Kidney tubule cell (primary cell): ENCODE results near the gene SFMBT1.
"Not testable (repeated sequence)": the region's sequence is repeated elsewhere in the genome, so short reads cannot be mapped to it uniquely, and the experiment has no call there.

ENCODE experiments used
- DNase-seq: peaks from one replicate; pipeline ENCODE4 v3.0.0-alpha.2; 2018; ENCODE audit warnings: low spot score

Gene SFMBT1

DNA sequence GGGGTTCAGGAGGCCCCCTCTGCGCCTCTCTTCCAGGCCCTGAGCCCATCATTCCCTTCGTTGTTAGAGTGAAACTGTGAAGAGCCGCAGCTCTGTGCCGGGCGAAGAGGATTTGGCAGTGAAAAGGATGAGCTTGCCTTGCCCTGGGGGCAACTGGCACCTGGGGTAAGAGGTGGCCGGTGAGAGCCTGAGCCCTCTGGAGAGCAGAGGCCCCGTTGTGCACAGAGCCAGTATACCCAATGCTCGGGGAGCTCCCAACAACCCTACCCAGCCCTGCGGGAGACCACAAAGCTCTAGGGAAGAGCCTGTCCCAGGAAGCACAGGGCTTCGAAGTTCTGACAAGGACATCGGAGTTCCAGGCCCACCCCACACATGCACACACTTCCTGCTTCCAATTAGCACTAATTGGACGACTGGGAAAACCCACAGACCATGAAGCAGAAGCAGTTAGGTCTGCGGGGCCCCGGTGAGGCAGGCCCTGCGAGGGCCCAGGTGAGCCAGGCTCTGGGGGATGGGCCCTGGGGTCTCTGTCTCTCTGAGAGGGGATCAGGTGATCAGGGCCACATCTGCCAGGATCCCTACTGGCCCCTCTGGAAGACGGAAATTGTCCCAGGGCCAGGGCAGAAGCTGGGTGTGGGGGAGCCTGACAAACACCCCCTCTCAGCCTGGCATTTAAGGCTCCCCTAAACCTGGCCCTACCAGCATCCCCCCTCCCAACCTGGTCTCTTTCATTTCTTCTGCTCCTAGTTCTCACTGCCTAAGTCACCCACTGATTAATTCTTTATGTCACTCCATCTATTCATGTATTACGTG lies 27.9 kb upstream of the SFMBT1 start:
- DNase-seq, result no peak

DNA sequence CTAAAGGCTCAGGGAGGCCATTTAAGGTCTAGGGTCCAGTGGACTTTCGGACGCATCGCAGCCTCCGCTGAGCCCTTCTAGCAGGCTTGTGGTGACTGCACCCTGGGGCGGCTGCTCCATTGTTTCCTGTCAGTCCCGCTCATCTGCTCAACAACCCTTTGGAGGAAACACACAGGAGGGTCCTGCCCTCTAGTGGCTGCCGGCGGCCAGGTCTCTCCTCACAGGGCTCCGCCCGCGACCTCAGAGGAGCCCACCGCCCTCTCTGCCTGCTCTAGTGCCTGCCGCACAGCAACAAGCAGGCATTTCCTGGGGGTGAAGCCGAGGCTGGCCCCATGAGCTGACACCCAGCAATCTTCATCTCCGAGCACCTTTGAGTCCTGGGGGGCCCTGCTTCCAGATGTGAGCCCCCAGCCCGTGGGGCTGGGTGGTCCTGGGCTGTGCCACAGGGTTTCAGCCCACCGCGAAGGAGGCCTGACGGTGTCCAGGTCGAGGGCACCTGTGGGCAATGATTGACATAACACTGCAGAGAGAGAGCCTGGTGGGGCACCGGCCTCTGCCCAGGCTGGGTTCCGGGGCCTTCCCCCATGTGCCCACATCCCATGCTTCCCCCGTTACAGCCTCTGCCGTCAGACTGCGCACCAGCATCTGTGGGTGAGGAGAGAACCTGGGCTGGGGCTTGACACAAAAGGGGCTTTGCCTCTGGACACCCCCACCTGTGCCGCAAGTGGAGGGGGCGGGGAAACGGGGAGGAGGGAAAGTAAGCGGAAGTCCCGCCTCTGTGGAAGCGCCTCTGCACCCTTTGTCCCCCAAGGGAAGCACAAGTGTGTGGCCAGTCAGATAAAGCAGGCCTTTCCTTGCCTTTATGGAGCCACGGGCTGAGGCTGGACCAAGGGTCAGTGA lies 27.0 kb upstream of the SFMBT1 start:
- DNase-seq, result peak; percentile 81

DNA sequence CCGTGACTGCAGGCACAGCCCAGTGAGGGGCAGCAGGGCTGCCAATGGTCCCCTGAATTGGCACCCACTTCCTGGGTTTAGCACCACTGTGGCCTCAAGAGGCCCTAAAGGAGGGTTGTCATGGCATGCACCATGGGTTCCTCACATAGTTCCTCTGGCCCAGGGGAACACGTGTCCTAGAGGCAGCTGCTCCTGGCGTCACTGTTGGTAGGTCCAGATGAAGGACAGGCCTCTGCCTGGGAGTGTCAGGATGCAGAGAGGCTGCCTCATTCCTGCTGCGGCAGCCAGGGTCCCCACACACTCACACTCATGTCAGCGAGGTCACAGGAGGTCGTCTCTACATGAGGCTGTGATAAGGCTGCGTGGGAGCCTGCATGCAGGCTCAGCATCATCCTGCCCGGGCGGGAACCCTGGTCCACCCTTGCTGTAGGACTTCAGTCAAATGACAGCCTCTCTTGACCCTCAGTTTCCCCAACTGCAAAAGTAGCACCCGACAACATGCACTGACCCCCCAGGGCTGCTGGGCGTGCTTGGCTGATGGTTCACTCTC lies 26.1 kb upstream of the SFMBT1 start:
- DNase-seq, result no peak

DNA sequence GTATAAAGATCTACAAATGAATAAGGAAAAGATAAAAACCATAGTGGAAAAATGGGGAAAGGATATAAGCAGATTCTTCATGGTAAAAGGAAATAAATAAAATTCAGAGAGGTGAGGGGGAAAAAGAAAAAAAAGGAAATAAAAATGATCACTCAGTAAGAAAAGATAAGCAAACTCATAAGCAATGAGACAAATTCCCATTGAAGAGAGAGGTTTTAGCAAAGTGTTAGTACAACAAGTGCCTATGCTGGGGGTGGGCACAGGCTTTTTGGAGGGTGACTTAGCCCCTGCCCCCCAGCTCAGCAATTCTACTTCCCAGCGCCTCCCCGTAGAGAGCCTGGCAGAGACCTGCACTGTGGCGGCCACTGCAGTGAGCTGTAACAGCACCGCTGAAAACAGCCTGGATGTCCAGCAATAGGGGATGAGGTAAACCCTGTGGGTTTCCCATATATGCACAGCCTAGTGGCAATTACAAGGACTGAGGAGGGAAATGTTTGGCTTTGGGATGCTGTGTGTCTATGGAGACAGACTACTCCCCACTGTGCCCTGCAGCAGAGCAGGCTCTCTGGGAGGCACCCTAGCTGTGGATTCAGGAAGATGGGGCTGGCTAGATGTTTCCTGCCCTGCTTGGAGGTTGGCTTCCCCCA lies 23.7 kb upstream of the SFMBT1 start:
- no peak for DNase-seq

DNA sequence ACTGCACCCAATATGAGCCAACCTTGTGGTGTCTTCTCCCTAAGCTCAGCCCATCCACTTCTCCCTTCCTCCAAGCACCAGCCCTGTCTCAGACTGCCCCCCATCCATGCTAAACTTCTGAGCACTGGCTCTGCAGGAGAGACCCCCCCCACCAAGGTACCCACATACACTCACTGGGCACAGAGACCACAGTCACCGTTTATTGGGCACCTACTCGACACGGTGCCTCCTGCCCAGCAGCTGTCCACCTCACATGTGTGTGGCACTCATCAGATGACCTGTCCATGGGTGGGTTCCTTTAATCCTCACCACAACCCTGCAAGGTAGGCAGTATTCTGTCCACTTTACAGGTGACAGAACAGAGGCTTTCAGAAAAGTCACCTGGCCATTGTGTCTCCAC lies 22.3 kb upstream of the SFMBT1 start:
- DNase-seq, result no peak

DNA sequence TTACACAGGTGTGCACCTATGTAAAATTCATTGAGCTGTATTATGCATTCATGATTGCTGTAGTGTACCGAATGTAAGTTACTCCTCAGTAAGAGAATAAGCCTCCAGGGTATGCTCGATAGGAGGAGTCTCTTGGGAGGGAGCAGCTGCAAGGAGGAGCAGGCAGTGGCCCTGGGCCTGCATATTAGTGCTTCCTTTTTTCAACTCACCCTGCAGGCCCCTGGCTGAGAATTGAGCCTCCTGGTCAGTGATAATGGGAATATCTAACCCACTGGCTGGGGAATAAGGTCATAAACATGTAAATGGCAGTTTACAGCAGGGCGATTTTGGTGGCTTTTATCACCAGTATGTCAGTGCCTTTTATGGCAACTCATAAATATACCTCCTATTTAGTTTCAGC lies 21.7 kb upstream of the SFMBT1 start:
- DNase-seq, result no peak

DNA sequence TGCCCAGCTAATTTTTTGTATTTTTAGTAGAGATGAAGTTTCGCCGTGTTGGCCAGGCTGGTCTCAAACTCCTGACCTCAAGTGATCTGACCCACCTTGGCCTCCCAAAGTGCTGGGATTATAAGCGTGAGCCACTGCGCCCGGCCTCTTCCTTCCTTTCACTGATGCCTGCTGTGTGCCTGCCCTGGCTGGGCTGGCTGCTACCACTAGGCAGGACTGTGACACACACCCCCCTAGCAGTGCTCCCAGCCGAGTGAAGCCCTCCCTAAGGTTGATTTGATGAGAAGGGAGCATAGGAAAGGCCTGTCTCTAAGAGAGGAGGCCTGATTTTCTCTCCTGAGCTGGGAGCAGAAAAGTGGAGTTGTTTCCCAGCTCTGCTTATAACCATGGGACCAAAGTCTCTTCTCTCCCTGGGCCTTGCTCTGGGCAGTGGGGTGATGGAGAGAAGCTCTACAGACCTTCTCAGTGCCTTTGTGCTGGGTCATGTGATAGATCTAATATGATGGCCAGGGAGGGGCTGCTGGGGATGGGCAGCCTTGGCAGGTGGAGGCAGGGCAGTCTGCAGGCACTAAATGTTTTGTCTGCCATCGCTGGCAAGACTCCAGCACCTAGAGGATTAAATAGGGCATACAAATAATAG lies 20.1 kb upstream of the SFMBT1 start:
- no peak for DNase-seq

DNA sequence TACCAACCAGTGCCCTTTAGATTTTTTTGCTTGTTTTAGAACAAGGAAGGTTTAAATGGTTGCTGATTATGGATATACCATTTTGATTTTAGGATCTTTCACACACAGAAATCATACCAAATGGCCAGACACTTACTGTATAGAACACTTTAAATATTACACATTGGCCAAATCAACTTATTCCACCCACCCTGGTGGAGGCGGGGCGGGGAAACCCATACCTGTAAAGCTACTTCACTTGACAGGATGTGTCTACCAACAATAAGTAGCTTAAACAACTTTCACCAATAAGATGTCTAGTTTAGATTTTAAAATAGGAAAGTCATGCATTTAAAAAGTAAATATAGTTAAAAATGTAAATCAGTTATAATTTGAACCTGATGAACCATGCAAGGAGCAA lies 17.0 kb upstream of the SFMBT1 start:
- no peak for DNase-seq

DNA sequence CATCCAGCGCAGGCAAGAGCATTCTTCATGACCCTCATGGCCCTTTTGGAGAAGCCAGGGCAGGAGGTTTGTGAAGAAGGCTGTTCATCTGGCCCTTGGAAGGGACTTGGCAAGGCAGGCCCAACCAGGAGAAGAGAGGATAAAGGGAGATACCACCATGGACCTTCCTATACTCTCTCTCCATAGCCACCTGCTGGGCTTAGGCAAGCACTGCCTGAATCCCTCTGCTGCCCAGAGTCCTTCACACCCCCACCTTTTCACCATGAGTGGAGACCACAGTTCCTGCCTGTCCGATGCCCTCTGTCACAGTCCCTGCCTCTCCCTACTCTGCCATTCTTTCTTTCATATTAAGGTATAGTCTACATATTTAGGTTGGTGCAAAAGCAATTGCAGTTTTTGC lies 10.6 kb upstream of the SFMBT1 start:
- peak; percentile 30 for DNase-seq

DNA sequence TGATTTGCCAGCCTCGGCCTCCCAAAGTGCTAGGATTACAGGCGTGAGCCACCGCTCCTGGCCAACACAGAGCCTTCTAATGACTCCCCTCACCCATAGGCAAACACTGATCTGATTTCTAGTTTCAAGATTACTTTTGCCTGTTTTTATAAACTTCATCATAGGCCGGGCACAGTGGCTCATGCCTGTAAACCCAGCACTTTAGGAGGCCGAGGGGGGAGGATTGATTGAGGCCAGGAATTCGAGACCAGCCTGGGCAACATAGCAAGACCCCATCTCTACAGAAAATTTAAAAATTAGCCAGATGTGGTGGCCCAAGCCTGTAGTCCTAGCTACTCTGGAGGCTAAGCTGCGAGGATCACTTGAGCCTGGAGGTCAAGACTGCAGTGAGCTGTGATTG lies 8.4 kb upstream of the SFMBT1 start:
- DNase-seq, result not testable (repeated sequence)

DNA sequence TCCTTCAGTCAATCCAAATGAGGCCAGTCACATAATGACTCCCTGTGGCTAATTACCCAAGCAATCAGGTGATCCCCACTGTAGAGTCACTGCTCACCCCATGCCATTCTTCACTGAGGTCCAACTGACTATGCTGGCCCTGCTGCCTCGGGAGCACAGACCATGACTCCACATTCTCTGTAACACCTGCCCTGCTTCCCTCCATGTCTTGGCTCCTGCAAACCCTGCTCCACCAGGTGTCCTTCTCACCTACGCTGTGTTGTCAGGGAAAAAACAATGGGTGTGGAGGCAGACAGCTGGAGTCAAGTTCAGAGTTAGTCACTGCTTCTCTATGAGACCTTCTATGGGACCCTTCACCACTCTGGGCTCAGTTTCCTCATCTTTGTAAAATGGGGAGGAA lies 6.1 kb upstream of the SFMBT1 start:
- DNase-seq, result no peak

DNA sequence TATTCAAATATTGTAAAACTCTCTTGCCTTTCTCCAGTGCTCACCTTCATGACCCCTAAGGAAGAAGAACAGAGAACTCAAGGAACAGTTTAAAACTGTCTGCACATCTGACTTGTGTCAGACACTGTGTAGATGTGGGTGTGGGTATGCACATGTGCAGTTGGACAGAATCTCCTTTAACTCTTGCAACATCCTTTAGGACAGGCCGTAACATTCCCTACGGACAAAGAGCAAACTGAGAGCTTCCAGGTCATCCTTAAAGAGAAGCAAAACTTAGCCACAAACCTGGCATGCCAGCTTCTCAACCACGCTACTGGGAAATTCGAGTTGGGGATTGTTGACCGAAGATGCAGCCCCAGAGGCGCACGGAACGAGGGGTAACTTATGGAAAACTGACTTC lies 4.1 kb upstream of the SFMBT1 start:
- DNase-seq, result no peak

DNA sequence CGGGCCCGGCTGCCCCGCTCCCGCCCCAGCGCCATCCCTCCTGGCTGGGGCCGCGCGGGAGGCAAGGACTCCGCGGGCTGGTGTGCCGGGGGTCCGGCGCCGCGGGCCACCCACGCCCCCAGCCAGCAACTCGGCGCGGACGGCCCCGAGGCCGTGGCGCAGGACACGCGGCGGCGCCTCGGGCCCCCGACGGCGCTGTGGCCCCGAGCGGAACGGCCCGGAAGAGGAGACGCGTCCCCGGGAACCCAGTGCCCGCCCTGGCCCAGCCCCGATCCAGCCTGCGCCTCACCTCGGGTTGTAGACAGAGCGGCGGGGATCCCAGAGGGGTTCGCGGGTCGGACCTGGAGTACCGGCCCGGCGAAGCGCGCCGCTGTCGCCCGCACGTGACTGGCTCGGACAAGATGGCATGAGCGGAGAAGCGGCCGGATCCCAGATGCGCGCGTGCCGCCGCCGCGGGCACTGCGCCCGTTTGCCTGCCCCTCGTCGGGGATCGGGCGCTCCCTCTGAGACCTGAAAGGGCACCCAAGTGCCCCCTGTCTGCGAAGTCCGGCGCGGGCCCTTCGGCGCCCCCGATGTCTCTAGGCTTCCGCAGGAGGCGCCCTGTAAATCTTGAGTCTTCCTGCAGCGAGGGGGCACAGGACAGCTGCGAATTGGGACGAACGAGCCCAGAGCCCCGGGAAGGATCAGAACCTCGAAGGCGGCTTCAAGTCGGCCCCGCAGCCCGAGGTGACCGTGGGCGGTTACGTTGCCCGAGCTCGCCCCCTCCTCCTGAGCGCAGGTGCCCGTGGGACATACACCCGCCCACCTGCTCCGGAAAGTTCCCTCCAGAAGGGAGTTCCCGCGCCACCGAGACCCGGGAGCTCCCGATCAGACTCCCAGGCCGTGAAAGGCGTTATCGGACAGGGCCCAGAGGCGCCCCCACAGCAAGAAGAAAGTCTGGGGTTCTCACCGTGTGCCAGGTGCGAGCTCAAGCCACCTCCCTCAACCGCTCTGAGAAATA lies 598 bp upstream of the SFMBT1 start:
- peak; percentile 56 for DNase-seq

DNA sequence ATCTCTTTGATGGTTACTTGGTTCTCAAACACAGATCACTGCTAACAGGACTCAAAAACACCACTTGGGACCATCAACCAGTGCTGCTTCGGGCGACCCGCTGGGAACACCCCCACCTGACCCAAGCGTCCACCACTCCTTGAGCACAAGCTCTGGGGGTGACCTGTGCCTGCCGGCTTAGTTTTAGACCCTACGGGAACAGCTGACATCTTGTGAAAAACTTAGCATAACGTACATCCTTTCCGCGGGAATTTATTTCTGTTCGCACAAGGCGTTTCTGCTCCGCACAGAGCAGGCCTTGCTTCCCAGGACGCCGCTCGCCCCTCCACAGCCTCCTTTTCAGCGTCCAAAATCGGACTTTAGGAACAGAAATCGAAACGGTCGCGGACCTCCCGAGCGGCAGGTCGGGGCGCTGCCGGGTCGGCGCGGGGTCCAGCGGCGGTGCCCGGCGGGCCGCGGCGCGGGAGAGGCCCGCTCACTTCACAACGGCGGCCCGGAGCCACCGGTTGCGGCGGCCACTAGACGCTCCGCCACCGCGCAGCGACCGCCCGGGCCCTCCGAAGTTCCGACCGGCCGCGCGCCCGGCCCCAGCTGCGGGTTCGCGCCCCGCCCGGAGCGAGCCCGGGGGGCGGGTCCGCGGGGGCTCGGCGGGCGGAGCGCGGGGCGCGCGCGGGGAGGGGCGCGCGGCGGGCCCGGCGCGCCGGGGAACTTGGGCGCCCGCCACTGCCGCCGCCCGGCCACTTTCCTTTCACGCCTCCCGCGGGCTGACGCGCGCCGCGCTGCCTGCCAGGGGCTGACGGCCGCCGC lies 959 bp downstream of the SFMBT1 start:
- DNase-seq, result peak; percentile 71

DNA sequence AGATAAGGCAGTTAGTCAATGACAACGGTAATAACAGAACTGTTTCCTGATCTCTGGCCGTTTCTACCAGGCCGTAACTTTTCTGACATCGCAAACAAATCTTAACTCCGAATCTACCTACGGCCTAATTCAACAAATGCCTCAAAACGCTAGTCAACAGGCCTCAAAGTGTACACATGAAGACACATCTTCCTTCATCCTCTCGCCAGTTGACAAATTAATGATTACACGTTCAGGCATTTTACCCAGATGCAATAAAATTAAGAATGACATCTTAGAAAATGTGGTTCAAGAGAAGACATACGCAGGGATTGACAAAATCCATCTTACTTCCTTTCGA lies 1.5 kb downstream of the SFMBT1 start:
- peak; percentile 52 for DNase-seq

DNA sequence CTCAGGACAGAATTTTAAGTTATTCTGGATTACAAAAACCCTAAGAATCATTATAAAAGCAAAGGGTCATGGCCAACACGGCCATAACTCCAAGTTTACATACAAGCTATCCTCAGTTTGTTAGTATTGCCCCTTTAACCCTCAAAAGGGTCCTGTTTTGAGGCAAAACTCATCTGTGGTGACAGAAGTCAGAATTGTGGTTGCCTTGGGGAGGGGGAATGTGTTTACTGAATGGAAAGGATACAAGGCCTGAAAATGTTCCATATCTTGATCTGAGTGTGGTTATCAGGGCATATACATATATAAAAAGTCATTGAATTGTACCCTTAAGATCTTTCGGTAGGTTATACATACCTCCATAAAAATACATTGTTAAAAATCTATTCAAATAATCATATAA lies 2.1 kb downstream of the SFMBT1 start:
- no peak for DNase-seq

DNA sequence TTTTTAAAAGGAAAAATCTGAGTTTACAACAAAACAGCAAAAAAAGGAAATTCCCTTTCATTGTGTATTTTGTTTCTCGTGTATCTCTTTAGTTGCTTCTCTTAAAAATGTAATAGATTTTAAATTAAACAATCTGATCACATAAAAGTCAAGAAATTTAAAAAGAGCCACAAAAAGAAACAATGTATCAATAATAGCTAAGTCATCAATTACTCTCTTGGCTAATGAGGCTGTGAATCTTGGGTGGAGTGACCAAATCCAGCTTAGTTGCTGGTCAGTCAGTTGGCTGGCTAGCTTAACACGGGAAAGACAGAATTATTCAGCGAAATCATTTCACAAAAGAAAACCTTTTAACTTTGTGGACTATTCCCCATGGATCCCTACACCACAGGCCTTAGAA lies 3.2 kb downstream of the SFMBT1 start:
- no peak for DNase-seq

DNA sequence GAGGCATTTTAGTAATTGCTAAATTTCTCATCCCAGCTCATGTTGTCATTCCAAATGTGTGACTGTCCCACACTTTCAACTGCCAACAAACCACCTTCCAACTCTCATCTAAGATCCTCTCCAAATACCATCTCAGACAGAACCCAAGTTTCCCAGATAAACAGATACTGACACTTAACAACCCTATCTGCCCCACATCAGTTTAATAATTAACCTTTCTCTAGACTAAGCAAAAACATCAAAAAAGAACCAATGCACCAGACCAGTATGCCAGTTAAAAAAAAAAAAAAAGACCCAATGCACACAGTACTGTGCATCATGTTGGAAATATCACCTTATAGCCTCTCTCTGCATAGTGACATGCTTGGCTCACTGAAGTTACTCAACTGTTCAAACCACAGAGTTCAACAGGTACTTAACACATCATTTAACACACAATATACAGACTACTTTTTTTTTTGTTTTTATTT lies 5.5 kb downstream of the SFMBT1 start:
- peak; percentile 94 for DNase-seq

DNA sequence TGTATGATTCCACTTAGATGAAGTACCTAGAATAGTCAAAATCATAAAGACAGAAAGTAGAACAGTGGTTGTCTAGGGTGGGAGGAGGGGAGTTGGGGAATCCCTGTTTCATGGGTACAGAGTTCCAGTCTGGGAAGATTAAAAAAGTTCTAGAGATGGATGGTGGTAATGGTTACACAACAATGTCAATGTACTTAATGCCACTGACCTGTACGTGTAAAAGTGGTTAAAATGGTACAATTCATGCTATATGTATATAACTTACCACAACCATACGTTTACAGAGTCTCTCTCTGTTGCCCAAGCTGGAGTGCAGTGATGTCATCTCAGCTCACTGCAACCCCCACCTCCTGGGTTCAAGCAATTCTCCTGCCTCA lies 6.5 kb downstream of the SFMBT1 start:
- DNase-seq, result no peak
